HEK293 (cell line): ENCODE data around the gene TMED7.

Experiments
- CTCF ChIA-PET: fragments of 350-600 bp; formaldehyde crosslinking; extraction: SDS; loops from one replicate; lab custom pipeline; 2021; ENCODE audit warnings: antibody characterized with exemption; lab: Yijun Ruan, JAX
- POLR2A ChIA-PET: fragments of 300-600 bp; formaldehyde crosslinking; extraction: SDS; loops from one replicate; lab custom pipeline; 2020; ENCODE audit warnings: antibody characterized with exemption, inconsistent platforms; lab: Yijun Ruan, JAX
- H3K27ac ChIP-seq: fragments of 200-500 bp; sonication (Bioruptor generic); 2 replicates; pipeline ENCODE4 v1.5.1; 2014; ENCODE audit warnings: low read depth, low read length, control low read depth, inconsistent platforms; ENCODE audit errors: extremely low read depth
- H3K36me3 ChIP-seq, 2 experiments: fragments of 200-500 bp in 1 of 2; sonication (Bioruptor generic) in 1 of 2; 1 replicate in 1 of 2; 2 replicates in 1 of 2; pipeline ENCODE4 v1.5.1; 2014 to 2017; ENCODE audit warnings: inconsistent platforms in 2 of 2, low read length in 2 of 2; ENCODE audit not compliant: control insufficient read depth in 2 of 2, insufficient read depth in 1 of 2
- H3K4me1 ChIP-seq: fragments of 200-500 bp; sonication (Bioruptor generic); 2 replicates; pipeline ENCODE4 v1.5.1; 2014; ENCODE audit warnings: mild to moderate bottlenecking, low read length, inconsistent platforms; ENCODE audit not compliant: control insufficient read depth, insufficient read depth
- H3K4me3 ChIP-seq: 2 replicates; pipeline ENCODE4 v1.5.1; 2011; ENCODE audit warnings: low read depth, mild to moderate bottlenecking, control low read depth, low read length, moderate library complexity
- H3K9me3 ChIP-seq: fragments of 200-500 bp; sonication (Bioruptor generic); 2 replicates; pipeline ENCODE4 v1.5.1; 2014; ENCODE audit warnings: low read depth, low read length, inconsistent platforms; ENCODE audit not compliant: control insufficient read depth, insufficient read depth
- GLIS1 ChIP-seq: fragments of 450-650 bp; formaldehyde crosslinking; IDR thresholded peaks from 2 replicates; pipeline ENCODE4 v1.5.1; 2016; ENCODE audit warnings: missing biosample characterization, missing genetic modification characterization
- IKZF3 ChIP-seq: fragments of 450-650 bp; IDR thresholded peaks from 2 replicates; pipeline ENCODE4 v1.5.0; 2018; ENCODE audit warnings: missing biosample characterization, mild to moderate bottlenecking, missing genetic modification characterization, moderate library complexity
- MZF1 ChIP-seq: fragments of 450-650 bp; formaldehyde crosslinking; IDR thresholded peaks from 2 replicates; pipeline ENCODE4 v1.5.1; 2017; ENCODE audit warnings: missing biosample characterization, missing genetic modification characterization, borderline replicate concordance
- OSR2 ChIP-seq: fragments of 450-650 bp; formaldehyde crosslinking; IDR thresholded peaks from 2 replicates; pipeline ENCODE4 v1.5.1; 2016; ENCODE audit warnings: missing biosample characterization, missing genetic modification characterization
- ZBTB20 ChIP-seq: fragments of 450-650 bp; formaldehyde crosslinking; IDR thresholded peaks from 2 replicates; pipeline ENCODE4 v1.5.1; 2016; ENCODE audit warnings: missing biosample characterization, missing genetic modification characterization
- ZBTB48 ChIP-seq: fragments of 450-650 bp; formaldehyde crosslinking; IDR thresholded peaks from 2 replicates; pipeline ENCODE4 v1.5.1; 2016; ENCODE audit warnings: missing biosample characterization, missing genetic modification characterization
- ZEB2 ChIP-seq: fragments of 450-650 bp; formaldehyde crosslinking; IDR thresholded peaks from 2 replicates; pipeline ENCODE4 v1.5.1; 2016; ENCODE audit warnings: missing biosample characterization, missing genetic modification characterization
- ZFHX2 ChIP-seq: fragments of 450-650 bp; formaldehyde crosslinking; conservative IDR thresholded peaks from 2 replicates; pipeline ENCODE4 v1.5.1; 2016; ENCODE audit warnings: missing biosample characterization, missing genetic modification characterization
- ZFP3 ChIP-seq: fragments of 450-650 bp; formaldehyde crosslinking; IDR thresholded peaks from 2 replicates; pipeline ENCODE4 v1.5.1; 2016; ENCODE audit warnings: low read depth, missing biosample characterization, missing genetic modification characterization
- ZFP69B ChIP-seq: fragments of 450-650 bp; formaldehyde crosslinking; IDR thresholded peaks from 2 replicates; pipeline ENCODE4 v1.5.1; 2016; ENCODE audit warnings: missing biosample characterization, missing genetic modification characterization
- ZNF140 ChIP-seq: fragments of 450-650 bp; formaldehyde crosslinking; IDR thresholded peaks from 2 replicates; pipeline ENCODE4 v1.5.1; 2016; ENCODE audit warnings: missing biosample characterization, missing genetic modification characterization
- ZNF157 ChIP-seq: fragments of 450-650 bp; formaldehyde crosslinking; IDR thresholded peaks from 2 replicates; pipeline ENCODE4 v1.5.1; 2016; ENCODE audit warnings: missing biosample characterization, missing genetic modification characterization
- ZNF248 ChIP-seq: fragments of 450-650 bp; formaldehyde crosslinking; IDR thresholded peaks from 2 replicates; pipeline ENCODE4 v1.5.1; 2017; ENCODE audit warnings: missing biosample characterization, missing genetic modification characterization
- ZNF341 ChIP-seq: fragments of 450-650 bp; formaldehyde crosslinking; IDR thresholded peaks from 2 replicates; pipeline ENCODE4; 2016; ENCODE audit warnings: low read depth, missing biosample characterization, missing genetic modification characterization
- ZNF501 ChIP-seq: fragments of 450-650 bp; formaldehyde crosslinking; IDR thresholded peaks from 2 replicates; pipeline ENCODE4 v1.5.1; 2016; ENCODE audit warnings: missing biosample characterization, missing genetic modification characterization
- ZNF629 ChIP-seq: fragments of 450-650 bp; formaldehyde crosslinking; IDR thresholded peaks from 2 replicates; pipeline ENCODE4 v1.5.1; 2017; ENCODE audit warnings: missing biosample characterization, missing genetic modification characterization
- ZNF768 ChIP-seq: fragments of 450-650 bp; formaldehyde crosslinking; IDR thresholded peaks from 2 replicates; pipeline ENCODE4 v1.5.1; 2018; ENCODE audit warnings: missing biosample characterization, mild to moderate bottlenecking, missing genetic modification characterization
- TF ChIP-seq, protein P1 (sequence below): fragments of 450-650 bp; formaldehyde crosslinking; IDR thresholded peaks from 2 replicates; pipeline ENCODE4 v1.5.1; 2016; ENCODE audit warnings: missing biosample characterization, missing genetic modification characterization

The TMED7 gene

DNA sequence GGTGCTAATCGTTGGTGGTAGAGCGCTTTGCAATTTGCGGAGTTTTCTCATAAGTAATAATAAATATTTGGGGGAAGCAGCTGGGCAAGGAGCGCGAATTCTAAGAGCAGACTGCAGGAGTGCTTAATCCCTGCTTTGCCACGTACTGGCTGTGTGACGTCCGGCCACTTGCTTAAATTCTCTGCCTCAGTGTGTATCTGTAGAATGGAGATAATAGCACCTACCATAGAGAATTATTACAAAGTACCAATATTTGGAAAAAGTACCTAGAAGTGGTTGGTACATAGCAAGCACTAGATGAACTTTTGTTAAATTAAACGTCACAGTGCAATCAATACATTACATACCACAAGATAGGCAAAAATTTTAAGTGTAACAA lies 598 bp upstream of the TMED7 start:
- TF ChIP-seq ZNF768 (tag by site-specific recombination) (peak; percentile 70), ZBTB48 (tag by site-specific recombination) (0 out of 2 replicates have a peak, but pooled peaks have one; percentile 67), ZFP3 (tag by site-specific recombination) (0 out of 2 replicates have a peak, but pooled peaks have one; percentile 9), OSR2 (tag by site-specific recombination) (no peak), ZNF501 (peak; percentile 1; the same call in 1 of the 2 replicates), ZNF629 (tag by site-specific recombination) (0 out of 2 replicates have a peak, but pooled peaks have one; percentile 8), ZEB2 (tag by site-specific recombination) (no peak), MZF1 (tag by site-specific recombination) (peak; percentile 60; the same call in 1 of the 2 replicates), ZFP69B (tag by site-specific recombination) (0 out of 2 replicates have a peak, but pooled peaks have one; percentile 20)
- Histone ChIP-seq H3K36me3 (peaks cover 0 to 20% of the 10 kb centered on the region in 2 experiments; a peak in 1 of 3 replicates), H3K9me3 (no peaks in the 10 kb centered on the region), H3K4me3 (peak overlapping the region; percentile 91), H3K4me1 (peaks cover 7% of the 10 kb centered on the region), H3K27ac (peak overlapping the region; percentile 42; the same call in 1 of the 2 replicates)
- ChIA-PET POLR2A (interaction anchor here (0.7 kb wide), 1 partner anchor 215 kb away, joined by 5 read pairs; the partner anchor contains the start of genes AP3S1 and ATG12), CTCF (no interaction called here)

DNA sequence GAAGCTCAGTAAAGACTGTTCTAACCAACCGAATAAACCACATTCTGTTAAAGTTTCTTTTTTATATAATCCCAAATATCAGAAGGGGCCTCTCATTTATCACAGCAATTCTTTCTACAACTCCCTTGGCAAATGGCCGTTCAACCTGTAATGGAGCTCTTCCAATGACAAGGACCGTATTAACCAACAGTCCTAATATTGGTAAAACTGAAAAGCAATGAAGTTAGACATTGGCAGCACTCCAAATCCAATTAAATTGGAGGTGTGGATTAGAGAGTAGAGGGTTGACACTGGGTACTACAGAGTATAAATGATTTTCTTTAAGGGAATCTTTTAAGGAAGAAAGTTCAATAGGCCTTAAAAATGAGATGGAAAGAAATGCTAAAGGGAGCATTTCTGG lies 842 bp downstream of the TMED7 start:
- no peaks in the 10 kb centered on the region for H3K9me3 ChIP-seq
- CTCF ChIA-PET: interaction anchor here (0.8 to 1.7 kb wide), 5 partner anchors 8 to 16 kb away, joined by 3 to 6 read pairs (median 3); no protein-coding TSS in a partner anchor
- H3K4me1 ChIP-seq: peaks cover 7% of the 10 kb centered on the region
- peak overlapping the region; percentile 91 for H3K4me3 ChIP-seq
- peaks cover 5 to 34% of the 10 kb centered on the region in 2 experiments; a peak in 2 of 3 replicates for H3K36me3 ChIP-seq
- no peak overlapping the region for H3K27ac ChIP-seq
- POLR2A ChIA-PET: interaction anchor here (0.6 to 1.5 kb wide), 6 partner anchors 24 to 453 kb away, joined by 3 to 5 read pairs (median 3); partner anchors contain the start of genes CDO1 and FEM1C
- TF ChIP-seq ZNF341 (peak; percentile 62; the same call in 1 of the 2 replicates), ZBTB20 (tag by site-specific recombination) (no peak)

DNA sequence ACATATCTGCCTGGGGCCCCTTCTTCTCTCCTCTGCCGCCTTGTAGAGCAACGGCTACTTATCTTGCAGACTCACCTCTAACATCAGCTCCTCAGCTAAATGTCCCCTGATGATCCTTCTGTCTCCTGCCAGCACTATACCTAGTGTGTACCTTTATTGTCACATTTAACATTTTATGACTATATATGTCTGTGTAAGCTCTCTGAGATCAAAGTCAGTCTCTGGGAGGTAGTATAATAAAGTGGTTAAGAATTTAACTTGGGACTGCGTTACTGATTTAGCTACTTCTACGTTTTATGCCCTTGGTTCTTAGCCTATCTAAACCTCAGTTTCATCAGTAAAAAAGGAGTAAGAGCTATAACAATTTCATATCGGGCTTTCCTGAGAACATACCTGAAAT lies 2.2 kb downstream of the TMED7 start:
- ChIA-PET CTCF (interaction anchor here (0.6 to 1.4 kb wide), 2 partner anchors 47 to 442 kb away, joined by 3 read pairs; no protein-coding TSS in a partner anchor), POLR2A (interaction anchor here (1.4 to 1.6 kb wide), 2 partner anchors 79 to 193 kb away, joined by 3 to 4 read pairs; partner anchors contain the start of genes CDO1 and FEM1C)
- Histone ChIP-seq H3K36me3 (peaks cover 18 to 47% of the 10 kb centered on the region in 2 experiments; a peak in 2 of 3 replicates), H3K4me1 (peaks cover 7% of the 10 kb centered on the region), H3K27ac (no peak overlapping the region), H3K9me3 (no peaks in the 10 kb centered on the region), H3K4me3 (no peak overlapping the region)
- TF ChIP-seq ZNF248 (no peak), GLIS1 (tag by site-specific recombination) (0 out of 2 replicates have a peak, but pooled peaks have one; percentile 19), ZNF140 (no peak), ZNF157 (tag by site-specific recombination) (no peak)

DNA sequence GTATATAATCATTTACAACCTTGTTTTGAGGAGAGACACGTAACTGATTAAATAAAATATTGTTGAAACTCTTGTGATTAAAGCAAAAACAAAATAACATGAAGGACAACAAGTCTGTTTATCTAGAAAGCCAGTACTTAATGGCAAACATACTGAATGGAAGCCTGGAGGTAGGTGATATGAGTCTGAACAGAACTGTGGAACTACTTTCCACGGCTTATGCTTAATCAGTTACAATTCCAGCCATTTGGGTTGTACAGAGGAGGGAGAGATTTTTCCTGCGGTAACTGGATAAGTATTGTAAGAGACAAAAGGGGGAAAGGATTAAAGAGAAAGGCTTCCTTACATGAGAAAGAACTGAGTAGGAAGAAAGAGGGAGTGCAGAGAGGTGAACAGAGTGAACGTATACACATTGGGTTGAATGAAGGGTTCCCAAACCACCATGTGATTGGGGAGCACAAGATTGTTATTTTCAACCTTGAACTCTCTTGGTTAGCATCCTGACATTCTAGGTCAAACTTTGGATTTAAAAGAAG lies 4.4 kb downstream of the TMED7 start:
- POLR2A ChIA-PET: no interaction called here
- Histone ChIP-seq H3K4me3 (no peak overlapping the region), H3K27ac (no peak overlapping the region)

More for the DNA sequence above, 4.4 kb downstream of the TMED7 start:
- TF ChIP-seq, protein P1, sequence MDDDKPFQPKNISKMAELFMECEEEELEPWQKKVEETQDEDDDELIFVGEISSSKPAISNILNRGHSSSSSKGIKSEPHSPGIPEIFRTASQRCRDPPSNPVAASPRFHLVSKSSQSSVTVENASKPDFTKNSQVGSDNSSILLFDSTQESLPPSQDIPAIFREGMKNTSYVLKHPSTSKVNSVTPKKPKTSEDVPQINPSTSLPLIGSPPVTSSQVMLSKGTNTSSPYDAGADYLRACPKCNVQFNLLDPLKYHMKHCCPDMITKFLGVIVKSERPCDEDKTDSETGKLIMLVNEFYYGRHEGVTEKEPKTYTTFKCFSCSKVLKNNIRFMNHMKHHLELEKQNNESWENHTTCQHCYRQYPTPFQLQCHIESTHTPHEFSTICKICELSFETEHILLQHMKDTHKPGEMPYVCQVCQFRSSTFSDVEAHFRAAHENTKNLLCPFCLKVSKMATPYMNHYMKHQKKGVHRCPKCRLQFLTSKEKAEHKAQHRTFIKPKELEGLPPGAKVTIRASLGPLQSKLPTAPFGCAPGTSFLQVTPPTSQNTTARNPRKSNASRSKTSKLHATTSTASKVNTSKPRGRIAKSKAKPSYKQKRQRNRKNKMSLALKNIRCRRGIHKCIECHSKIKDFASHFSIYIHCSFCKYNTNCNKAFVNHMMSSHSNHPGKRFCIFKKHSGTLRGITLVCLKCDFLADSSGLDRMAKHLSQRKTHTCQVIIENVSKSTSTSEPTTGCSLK (tag by site-specific recombination): no peak
- TF ChIP-seq IKZF3 (tag by site-specific recombination) (no peak), ZFHX2 (no peak)
- CTCF ChIA-PET: no interaction called here
- H3K4me1 ChIP-seq: peaks cover 7% of the 10 kb centered on the region
- H3K36me3 ChIP-seq: peaks cover 31 to 67% of the 10 kb centered on the region in 2 experiments
- H3K9me3 ChIP-seq: no peaks in the 10 kb centered on the region
